ENCODE results near the gene ARPC4.

The ARPC4 gene

DNA sequence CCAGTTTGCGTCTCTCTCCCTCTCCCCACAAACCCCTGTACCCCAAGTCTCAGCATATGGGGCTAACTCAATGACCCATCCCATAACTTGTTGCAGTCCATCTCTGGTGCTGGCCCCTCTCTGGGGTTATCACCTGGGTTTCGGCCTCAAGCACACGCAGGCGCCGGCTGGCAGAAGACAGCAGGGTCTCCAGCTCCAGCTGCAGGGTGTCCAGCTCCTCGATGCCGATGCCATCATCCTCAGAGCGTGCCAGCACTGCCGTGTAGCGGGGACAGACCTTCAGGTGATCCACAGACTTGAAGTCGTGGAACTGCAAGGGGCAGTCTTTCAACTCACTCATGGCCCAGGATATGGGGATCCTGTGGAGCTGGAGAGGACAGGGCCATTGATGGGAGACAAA lies 1.8 kb upstream of the ARPC4 start:
- ATAC-seq, result no peak

DNA sequence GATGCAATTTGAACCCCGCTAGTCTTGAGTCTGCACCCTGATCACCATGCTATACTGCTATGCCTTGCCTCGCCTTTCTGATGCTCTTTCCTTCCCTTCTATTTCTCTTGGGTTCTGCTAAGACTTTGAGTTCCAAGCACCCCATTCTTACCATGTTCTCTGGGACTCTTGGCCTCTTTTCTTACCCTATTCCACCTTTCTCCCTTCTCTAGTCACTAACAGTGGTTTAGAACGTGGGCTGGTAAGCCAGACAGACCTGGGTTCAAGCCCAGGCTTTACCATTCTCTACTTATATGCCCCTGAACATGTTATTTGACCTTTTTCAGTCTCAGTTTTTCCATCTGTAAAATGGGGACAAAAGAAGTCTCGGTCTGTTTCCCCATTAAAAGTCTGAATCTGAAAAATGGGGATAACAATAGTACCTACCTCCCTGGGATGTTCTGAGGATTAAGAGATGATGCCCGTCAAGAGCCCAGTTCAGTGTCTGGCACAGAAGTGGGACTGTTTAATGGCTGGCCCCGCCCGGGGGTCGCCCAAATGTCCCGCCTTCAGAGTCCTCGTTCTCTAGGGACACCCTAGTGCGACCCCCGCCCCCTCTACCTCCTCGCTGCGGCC lies 985 bp upstream of the ARPC4 start:
- TF ChIP-seq BACH2 (CRISPR knock-in tag; IDR thresholded peaks at IDR 0.05; ENCODE audit: borderline replicate concordance) (no peak), ZNF565 (CRISPR knock-in tag; conservative IDR thresholded peaks at IDR 0.05; ENCODE audit: low read depth) (no peak), OSR1 (CRISPR knock-in tag; IDR thresholded peaks at IDR 0.05) (no peak), RARB (CRISPR knock-in tag; IDR thresholded peaks at IDR 0.05) (no peak), SNAI2 (CRISPR knock-in tag; IDR thresholded peaks at IDR 0.05) (no peak), ARNTL (CRISPR knock-in tag; IDR thresholded peaks at IDR 0.05; ENCODE audit: borderline replicate concordance, low read depth) (no peak), ISL1 (CRISPR knock-in tag; IDR thresholded peaks at IDR 0.05) (no peak), ZFP30 (CRISPR knock-in tag; IDR thresholded peaks at IDR 0.05) (no peak)
- TF ChIP-seq, protein P1, sequence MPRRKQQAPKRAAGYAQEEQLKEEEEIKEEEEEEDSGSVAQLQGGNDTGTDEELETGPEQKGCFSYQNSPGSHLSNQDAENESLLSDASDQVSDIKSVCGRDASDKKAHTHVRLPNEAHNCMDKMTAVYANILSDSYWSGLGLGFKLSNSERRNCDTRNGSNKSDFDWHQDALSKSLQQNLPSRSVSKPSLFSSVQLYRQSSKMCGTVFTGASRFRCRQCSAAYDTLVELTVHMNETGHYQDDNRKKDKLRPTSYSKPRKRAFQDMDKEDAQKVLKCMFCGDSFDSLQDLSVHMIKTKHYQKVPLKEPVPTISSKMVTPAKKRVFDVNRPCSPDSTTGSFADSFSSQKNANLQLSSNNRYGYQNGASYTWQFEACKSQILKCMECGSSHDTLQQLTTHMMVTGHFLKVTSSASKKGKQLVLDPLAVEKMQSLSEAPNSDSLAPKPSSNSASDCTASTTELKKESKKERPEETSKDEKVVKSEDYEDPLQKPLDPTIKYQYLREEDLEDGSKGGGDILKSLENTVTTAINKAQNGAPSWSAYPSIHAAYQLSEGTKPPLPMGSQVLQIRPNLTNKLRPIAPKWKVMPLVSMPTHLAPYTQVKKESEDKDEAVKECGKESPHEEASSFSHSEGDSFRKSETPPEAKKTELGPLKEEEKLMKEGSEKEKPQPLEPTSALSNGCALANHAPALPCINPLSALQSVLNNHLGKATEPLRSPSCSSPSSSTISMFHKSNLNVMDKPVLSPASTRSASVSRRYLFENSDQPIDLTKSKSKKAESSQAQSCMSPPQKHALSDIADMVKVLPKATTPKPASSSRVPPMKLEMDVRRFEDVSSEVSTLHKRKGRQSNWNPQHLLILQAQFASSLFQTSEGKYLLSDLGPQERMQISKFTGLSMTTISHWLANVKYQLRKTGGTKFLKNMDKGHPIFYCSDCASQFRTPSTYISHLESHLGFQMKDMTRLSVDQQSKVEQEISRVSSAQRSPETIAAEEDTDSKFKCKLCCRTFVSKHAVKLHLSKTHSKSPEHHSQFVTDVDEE (CRISPR knock-in tag; IDR thresholded peaks at IDR 0.05), result no peak
- TF ChIP-seq, protein P2, sequence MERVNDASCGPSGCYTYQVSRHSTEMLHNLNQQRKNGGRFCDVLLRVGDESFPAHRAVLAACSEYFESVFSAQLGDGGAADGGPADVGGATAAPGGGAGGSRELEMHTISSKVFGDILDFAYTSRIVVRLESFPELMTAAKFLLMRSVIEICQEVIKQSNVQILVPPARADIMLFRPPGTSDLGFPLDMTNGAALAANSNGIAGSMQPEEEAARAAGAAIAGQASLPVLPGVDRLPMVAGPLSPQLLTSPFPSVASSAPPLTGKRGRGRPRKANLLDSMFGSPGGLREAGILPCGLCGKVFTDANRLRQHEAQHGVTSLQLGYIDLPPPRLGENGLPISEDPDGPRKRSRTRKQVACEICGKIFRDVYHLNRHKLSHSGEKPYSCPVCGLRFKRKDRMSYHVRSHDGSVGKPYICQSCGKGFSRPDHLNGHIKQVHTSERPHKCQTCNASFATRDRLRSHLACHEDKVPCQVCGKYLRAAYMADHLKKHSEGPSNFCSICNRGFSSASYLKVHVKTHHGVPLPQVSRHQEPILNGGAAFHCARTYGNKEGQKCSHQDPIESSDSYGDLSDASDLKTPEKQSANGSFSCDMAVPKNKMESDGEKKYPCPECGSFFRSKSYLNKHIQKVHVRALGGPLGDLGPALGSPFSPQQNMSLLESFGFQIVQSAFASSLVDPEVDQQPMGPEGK (CRISPR knock-in tag; IDR thresholded peaks at IDR 0.05; ENCODE audit: borderline replicate concordance), result no peak
- TF ChIP-seq, protein P3, sequence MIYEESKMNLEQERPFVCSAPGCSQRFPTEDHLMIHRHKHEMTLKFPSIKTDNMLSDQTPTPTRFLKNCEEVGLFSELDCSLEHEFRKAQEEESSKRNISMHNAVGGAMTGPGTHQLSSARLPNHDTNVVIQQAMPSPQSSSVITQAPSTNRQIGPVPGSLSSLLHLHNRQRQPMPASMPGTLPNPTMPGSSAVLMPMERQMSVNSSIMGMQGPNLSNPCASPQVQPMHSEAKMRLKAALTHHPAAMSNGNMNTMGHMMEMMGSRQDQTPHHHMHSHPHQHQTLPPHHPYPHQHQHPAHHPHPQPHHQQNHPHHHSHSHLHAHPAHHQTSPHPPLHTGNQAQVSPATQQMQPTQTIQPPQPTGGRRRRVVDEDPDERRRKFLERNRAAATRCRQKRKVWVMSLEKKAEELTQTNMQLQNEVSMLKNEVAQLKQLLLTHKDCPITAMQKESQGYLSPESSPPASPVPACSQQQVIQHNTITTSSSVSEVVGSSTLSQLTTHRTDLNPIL (CRISPR knock-in tag; IDR thresholded peaks at IDR 0.05; ENCODE audit: low read depth), result no peak
- TF ChIP-seq, protein P4, sequence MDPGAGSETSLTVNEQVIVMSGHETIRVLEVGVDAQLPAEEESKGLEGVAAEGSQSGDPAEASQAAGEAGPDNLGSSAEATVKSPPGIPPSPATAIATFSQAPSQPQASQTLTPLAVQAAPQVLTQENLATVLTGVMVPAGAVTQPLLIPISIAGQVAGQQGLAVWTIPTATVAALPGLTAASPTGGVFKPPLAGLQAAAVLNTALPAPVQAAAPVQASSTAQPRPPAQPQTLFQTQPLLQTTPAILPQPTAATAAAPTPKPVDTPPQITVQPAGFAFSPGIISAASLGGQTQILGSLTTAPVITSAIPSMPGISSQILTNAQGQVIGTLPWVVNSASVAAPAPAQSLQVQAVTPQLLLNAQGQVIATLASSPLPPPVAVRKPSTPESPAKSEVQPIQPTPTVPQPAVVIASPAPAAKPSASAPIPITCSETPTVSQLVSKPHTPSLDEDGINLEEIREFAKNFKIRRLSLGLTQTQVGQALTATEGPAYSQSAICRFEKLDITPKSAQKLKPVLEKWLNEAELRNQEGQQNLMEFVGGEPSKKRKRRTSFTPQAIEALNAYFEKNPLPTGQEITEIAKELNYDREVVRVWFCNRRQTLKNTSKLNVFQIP (CRISPR knock-in tag; IDR thresholded peaks at IDR 0.05; ENCODE audit: borderline replicate concordance, low read depth), result no peak
- no peak; the same call in 1 of the 3 replicates for ATAC-seq

More for the DNA sequence above, 1.8 kb upstream of the ARPC4 start:
- TF ChIP-seq TCF4 (CRISPR knock-in tag; IDR thresholded peaks at IDR 0.05; ENCODE audit: borderline replicate concordance) (no peak), ZNF8 (CRISPR knock-in tag; IDR thresholded peaks at IDR 0.05) (no peak), ESRRG (CRISPR knock-in tag; IDR thresholded peaks at IDR 0.05) (no peak)

DNA sequence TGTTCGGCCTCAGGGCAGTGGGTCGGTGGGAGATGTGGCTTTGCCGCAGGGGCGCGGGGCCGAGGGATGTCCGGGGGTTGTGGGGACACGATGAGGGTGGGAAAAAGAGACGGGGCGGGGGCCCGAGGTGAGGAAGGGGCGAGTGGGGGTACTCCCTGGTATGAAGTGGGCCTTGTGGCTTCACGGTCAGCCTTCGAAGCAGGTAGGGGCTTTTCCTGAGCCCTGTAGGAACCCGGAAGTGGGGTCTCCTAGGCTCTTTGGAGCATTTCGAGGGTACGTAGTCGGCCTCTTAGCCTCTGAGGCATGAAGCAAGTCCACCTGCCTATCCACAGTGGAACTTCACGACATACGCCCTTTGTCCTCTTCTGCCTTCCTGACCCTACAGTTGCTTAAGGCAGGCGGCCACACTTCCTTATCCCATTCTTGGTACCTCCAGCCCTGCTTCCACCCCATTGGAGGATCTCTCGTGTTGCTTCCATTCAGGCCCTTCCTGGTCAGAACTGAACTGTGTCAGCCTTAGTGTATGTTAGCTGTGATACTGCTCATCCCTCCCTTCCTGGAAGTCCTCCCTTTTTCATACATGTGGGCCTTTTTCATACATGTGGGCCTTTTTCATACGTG lies 389 bp downstream of the ARPC4 start:
- TF ChIP-seq ARNTL (CRISPR knock-in tag; IDR thresholded peaks at IDR 0.05; ENCODE audit: borderline replicate concordance, low read depth) (no peak), ZC3H10 (CRISPR knock-in tag; IDR thresholded peaks at IDR 0.05) (peak; percentile 14; the same call in 1 of the 2 replicates), RARB (CRISPR knock-in tag; IDR thresholded peaks at IDR 0.05) (no peak), TCF4 (CRISPR knock-in tag; IDR thresholded peaks at IDR 0.05; ENCODE audit: borderline replicate concordance) (no peak)
- TF ChIP-seq, protein P4 (CRISPR knock-in tag; IDR thresholded peaks at IDR 0.05; ENCODE audit: borderline replicate concordance, low read depth), result no peak
- TF ChIP-seq, protein P3 (CRISPR knock-in tag; IDR thresholded peaks at IDR 0.05; ENCODE audit: low read depth), result no peak

More for the DNA sequence above, 389 bp downstream of the ARPC4 start:
- peak; percentile 50 for ATAC-seq
